NCI-H2081 (cell line): ENCODE measurements around the gene NR4A3.
"Not testable (repeated sequence)": the region's sequence is repeated elsewhere in the genome, so short reads cannot be mapped to it uniquely, and the experiment has no call there.

Experiments
- DNase-seq, 2 experiments: peaks; one replicate each; lab custom pipeline; 2025; lab: John Stamatoyannopoulos, UW

NR4A3 gene

DNA sequence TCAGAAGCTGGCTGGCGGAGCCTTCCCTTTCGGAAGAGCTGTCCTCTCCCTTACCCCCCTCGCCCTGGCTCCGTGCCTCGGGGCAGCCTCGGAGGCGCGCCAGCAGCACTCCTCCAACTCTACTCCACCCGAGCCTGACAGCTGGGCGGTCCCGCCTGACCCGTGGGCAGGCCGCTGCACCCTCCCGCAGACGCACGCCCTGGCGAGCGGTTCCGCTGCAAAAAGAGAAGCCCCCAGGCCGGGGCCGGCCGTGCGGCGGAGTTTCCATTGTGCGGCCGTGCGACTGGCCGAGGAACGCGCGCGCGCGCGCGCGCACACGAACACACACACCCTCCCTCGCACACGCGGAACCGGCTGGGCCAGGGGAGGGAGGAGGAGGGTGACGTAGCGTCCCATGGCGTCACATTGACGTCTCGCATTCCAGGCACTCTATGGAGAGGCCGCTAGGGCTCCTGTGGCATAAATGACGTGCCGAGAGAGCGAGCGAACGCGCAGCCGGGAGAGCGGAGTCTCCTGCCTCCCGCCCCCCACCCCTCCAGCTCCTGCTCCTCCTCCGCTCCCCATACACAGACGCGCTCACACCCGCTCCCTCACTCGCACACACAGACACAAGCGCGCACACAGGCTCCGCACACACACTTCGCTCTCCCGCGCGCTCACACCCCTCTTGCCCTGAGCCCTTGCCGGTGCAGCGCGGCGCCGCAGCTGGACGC is at the start of gene NR4A3:
Gene NR4A3, plus strand, starts transcription at position 490 of the 713 bp plus-strand sequence. CDS start 6,158 bp downstream, outside the sequence.
- peak; percentile 88 to 94 for DNase-seq

DNA sequence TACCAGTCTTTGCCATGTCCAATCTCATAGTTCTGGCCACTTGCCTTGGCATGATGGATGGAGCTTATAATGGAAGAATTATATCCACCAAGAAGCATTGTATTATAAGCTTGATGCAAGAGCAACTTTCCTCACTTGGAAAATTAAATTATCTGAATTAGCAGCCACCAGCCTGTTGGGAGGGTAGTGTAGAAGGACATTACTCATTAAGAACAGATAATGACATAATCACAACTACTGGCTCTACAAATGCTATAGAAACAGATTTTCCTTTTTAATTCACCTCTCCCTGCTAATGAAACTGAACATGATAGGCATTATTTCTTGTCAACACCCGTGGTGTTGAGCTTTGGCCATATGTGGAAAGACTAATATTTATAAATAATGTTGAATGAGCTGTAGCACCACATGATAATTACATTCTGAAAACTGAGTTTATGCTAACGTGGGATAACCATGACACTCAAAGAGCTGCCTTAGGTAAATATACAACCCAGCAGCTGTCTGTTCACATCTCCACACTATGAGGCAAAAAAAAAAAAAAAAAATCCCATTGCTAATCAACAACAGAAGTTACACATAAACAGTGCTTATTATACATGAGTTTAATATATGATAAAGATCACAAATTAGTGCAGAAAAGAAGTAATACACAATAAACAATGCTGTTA is 48.1 kb upstream of the NR4A3 start:
- peak in 1 of 2 experiments; percentile 68 for DNase-seq

DNA sequence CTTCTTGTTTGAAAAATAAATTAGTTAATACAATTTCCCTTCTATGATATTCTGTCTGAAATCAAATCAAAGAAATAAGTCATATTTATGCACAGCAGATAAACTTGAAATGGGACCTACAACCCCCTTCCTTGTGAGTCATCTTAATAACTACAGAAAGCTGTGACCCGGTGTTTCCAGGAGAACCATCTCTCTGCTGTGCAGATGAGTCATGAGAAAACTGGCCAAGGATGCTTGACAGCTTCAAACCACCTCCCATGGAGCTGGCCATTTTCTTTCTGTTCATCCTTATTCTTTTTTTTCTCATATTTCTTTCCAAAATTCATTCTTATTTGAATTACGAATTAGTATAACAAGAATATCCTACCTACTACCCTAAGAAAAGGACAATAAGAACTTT is 43.4 kb upstream of the NR4A3 start:
- DNase-seq: no peak

DNA sequence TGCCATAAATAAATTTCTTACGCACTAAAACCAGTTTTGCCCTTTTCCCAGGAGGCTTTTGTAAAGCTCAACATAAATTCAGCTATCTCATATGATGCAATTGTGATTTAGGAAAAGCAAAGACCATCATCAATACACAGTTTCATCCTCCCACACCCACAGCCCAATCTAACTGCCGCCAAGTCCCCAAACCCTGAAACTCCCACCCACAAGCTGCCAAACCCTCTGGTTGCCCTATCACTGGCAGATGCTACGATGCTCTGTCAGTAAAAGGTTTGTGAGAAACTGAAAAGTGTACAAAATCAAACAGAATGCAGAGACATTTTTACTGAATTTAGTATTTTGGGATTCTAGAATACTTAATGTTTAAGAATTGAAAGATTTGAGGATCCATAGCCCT is 42.8 kb upstream of the NR4A3 start:
- DNase-seq: no peak

DNA sequence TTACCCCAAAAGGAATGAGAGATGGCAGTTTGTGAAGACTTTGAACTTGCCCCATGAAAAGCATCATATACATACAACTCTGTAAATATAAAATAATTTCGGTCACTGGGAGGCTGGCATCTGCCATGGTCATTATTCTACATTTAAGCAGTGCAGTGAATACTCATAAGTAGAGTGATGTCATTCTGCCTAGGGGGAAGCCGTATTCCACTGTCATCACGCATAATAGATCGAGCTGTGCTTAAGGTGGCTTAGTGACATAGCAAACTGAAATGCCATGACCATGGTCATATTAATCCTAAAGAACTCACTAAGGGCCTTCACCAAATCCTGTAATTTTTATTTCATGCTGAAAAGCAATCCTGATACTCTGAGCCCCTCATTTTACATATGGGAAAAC is 42.4 kb upstream of the NR4A3 start:
- peak in 1 of 2 experiments; percentile 9 for DNase-seq

DNA sequence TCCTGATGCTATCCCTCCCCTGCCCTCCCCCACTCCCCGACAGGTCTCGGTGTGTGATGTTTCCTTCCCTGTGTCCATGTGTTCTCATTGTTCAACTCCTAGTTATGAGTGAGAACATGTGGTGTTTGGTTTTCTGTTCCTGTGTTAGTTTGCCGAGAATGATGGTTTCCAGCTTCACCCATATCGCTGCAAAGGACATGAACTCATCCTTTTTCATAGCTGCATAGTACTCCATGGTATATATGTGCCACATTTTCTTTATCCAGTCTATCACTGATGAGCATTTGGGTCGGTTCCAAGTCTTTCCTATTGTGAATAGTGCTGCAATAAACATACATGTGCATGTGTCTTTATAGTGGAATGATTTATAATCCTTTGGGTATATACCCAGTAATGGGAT is 39.3 kb upstream of the NR4A3 start:
- DNase-seq: not testable (repeated sequence)

DNA sequence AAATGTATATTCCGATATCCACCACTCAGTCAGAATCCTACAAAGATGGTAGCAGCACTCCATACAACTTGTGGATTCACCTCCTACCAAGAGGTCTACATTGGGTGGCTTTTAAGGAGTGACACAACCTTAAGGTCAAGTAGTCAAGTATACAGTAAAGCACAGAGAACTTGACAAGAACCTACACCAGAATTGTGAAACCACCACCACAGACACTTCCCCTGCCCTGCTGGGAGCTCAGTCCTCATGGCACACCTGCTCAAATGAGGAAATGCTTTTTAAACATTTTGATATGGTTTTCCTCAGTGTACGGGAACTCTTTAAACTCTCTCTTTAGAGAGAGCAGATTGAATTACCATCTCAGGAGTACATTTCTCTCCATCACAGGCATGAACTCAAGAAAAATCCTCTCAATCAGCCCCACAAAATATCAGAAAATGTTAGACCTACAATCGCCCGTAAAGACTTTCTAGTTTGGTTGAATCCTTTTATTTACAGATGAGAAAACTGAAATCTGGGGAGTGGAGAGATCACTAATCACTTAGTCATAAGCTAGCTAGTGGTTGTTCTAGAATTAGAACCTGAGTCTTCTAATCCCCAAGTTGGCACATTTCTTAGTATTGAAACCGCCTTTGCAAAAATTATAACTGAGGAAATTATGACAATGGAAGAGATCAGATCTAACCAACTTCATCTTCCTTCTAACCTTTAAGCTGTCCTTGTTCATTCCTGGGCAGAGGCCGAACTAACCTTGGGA is 38.5 kb upstream of the NR4A3 start:
- DNase-seq: no peak

DNA sequence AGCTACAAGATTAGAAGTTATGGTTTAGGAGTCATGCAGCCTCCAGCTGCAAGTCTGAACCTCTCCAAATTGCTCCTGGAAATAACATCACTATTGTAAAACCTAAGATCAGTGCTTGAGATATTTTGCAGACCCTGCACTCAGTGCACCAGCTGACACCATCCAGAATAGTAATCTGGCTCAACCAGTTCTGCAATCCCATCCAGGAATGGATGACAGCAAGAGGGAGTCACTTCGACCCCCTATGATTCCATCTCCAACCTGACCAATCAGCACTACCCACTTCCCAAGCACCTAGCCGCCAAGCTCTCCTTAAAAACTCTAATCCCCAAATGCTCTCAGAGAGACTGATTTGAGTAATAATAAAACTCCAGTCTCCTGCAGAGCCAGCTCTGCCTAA is 37.9 kb upstream of the NR4A3 start:
- DNase-seq: no peak

DNA sequence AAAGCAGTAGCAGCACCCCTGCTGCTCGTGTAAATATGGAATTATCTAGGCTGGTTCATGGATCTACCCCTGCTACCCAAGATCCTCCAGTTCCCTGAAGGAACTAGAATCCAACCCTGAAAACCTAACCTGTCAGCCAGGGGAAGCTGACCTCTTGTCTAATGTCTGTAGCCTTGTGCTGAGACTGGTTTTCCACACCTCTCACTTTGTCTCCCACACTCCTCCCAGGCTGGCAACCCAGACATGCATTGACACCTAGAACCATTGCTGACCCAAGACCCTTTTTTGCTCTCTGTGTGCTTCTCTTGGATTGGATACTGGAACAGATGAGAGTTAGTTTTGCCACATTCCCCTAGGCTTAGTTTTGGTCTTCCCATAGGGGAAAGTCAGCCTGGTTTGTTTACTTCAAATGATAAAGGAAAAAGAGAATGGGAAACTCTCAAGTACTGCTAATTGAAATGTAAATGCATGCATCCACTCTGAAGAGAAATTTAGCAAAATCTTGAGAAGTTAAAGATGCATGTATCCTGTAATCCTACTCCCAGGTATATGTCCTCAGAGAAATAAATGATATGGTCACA is 36.6 kb upstream of the NR4A3 start:
- no peak for DNase-seq

DNA sequence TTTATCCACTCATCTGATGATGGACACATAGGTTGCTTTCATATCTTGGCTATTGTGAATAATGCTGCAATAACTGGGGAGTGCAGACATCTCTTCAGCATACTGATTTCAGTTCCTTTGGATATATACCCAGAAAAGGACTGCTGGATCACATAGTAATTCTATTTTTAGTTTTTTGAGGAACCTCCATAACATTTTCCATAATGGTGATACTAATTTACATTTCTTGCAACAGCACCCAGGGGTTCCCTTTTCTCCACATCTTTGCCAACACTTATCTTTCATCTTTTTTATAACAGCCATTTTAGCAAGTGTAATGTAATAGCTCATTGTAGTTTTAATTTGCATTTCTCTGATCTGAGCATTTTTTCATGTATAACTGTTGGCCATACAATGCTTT is 34.1 kb upstream of the NR4A3 start:
- DNase-seq: no peak

DNA sequence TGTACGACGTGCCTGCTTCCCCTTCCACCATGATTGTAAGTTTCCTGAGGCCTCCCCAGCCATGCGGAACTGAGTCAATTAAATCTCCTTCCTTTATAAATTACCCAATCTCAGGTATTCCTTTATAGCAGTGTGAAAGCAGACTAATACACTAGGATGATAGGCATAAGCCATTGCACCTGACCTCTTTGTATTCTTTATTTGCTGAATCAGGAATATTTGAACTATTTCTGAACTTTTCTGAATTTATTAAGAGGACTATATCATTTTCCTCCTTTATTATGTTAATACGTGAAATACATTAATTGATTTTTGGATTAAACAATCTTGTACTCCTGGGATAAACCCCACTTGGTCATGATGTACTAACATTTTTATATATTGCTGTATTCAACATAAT is 28.2 kb upstream of the NR4A3 start:
- DNase-seq: no peak

DNA sequence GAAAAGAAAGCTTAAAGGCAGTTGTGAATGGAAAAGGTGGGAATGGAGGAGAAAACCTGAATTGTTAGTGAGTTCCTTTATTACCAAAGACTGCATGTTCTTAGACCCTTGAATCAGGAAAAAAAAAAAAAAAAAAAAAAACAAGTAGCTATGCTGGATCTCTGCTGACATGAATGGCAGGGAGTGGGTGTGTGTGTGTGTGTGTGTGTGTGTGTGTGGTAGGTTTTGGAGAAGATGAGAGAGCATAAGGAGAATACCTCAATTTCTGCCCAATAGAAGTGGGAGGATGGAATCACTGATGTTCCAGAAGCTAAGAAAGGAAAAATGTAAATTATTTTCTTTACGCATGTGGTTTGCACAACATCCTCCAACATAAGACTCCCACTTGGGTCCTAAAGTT is 25.5 kb upstream of the NR4A3 start:
- DNase-seq: no peak

DNA sequence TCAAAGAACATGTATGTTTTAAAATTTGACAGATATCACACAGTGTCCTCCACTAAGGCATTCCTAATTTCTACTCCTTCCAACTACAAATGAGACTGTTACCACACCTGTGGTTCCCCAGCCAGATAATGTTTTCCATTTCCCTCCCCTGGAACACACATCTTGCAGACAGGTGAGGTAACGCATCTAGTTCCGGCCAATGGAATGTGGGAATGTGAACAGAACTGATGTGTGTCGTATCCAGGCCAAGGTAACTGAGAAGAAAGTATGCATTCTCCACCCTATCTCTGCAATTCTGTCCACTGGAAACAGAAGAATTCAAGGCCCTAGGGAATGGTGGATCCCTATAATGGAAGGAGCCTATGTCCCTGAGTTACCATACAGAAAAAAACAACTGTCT is 19.9 kb upstream of the NR4A3 start:
- DNase-seq: no peak

DNA sequence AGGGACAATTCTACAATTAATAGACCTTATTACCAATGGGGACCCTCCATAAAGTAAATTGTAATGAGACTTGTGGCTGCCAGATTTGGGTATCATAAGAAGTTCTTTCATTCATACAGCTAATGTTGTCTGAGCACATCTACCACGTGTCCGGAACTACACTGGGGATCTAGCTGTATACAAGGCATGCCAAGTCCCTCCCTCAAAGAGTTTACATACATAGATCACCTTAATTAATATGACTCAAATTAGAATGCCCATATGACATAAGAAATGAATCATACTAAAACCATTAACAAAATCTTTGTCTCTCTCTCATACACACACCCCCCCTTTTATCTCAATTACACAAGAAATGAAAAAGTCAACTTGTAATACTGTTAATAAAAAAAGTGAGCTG is 18.0 kb upstream of the NR4A3 start:
- DNase-seq: no peak

DNA sequence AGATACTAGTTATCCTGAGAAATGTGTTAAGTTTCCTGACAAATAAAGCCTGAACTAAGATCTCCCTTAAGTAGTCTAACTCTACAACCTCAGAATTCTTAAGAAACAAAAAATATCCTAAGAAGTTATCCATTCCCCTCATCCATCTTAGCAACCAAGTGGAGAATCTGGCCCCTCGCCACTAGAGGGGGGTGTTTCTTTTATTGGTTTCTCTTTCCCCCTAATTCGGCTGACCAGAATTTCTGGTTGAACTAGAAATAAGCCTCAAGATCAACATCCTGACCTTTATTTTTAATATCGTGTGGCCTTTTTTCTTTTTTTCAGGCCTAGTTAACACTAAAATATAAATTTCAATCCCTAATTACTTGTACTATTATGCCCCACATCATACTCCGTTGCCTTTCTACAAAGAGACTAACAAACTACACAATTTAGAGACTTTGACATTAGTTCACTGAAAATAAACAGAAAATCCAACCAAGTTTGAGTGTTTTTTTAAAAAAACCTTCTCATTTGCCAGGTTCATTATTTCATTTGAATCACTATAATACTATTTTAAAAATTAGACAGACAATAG is 14.3 kb upstream of the NR4A3 start:
- peak; percentile 52 to 60 for DNase-seq

DNA sequence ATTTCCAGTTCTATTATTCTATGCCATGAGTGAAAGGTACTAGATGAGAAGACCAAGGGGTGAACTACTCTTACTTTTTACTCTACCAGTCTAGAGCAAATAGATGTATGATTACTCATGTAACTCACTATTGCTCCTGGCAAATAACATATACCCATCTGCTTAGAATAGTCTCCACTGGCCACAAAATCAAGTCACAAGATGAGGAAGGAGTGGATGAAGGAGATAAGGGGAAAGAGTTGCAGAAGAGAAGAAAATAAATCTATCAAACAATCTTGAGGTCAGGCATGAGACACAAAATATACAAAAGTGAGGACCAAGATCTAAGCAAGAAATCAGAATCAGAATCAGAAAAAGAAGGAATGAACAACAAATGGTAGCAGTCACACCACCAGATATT is 13.7 kb upstream of the NR4A3 start:
- DNase-seq: no peak

DNA sequence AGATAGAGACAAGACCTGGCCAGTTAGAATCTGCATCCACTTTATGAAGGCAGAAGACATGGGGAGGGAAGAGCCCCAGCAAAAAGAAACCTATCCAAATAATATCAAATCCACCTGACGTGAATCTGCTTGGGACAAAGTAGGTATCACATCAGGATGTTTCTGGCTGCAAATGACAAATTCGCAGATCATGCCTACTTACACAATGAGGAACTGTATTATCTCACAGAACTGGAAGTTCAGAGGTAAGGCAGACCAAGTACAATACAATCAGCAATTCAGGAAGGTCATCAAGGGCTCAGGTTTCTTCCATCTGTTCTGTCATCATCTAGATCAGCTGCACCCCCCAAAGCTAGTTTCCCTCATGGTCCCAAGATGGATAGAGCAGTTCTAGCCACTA is 13.2 kb upstream of the NR4A3 start:
- no peak for DNase-seq

DNA sequence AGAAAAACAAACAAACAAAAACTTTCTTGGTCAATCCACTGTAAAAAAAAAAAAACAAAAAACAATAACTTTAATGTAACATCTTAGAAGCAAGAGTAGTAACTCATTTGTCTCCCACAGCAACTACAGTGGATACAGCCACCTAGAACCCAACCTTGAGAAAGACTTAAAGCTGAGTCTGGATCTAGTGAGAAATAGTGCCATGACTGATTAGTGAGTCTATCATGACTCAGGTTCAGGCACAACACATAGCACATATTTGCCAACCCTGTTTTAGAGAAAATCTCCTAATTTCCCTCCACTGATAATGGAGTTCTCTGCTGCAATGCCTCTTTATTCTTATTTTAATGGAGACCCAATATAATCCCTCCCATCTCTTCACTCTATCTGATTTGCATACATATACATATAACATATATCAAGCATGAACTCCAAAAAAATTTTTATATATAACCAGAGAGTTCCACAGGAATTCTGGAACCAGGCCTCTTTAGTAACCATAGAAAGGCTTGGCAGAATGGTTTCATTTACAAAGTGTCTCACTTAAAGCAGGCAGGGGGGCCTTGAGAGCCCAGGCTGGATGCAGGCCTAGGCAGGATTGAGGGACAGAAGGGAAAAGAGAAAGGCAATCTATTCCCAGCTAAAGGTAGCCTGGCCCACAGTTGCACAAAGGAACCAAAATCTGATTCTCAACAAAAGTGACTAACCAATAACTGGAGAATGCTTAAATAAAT is 11.9 kb upstream of the NR4A3 start:
- no peak for DNase-seq

DNA sequence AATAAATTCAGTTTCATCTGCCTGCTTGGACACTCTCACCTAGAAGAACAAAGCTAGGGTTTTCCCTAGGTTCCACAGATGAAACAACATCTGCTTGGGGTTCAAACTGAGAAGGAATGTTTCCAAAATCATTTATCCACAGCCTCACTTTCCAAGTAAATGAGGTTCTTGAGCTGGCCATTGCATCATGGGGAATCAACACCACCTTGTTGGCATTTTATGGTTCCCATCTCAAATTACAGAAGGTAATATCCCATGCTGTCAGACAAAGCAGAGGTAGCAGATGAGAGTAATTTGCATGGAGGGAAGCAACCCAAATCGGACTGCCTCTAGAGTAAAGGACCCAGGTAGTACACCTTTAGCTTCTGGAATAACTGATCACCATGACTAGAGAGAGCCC is 10.5 kb upstream of the NR4A3 start:
- DNase-seq: no peak

DNA sequence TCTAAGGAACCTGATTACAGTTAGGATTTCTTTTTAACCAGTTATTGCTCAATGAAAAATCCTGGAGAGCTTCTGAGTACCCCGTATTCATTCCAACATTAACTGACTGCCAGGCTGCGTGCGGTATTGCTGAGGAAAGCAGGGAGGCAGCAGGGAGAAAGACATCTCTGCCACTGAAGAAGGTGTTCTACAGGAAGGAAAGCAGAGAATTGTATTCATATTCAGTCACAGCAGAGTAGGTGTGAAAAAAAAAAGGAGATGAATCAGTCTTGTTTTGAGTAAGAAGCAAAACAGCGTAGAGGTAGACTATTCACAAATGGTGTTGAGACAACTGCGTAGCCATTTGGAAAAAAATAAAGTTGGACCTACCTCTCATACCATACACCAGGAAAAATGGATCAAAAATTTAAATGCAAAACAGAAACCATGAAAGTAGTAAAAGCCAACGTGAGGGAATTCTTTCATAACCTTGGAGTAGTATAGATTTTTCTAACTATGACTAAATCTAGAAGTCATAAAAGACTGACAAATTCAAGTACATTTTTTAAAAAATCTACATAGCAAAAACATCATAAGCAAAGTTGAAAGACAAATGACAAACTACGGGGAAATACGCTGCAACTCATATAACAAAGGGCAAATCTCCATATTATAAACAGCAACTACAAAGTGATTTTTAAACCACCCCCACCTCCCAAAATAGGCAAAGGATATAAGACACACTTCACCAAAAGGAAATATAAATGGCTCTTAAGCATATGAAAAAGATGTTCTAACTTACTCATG is 9.9 kb upstream of the NR4A3 start:
- DNase-seq: no peak

DNA sequence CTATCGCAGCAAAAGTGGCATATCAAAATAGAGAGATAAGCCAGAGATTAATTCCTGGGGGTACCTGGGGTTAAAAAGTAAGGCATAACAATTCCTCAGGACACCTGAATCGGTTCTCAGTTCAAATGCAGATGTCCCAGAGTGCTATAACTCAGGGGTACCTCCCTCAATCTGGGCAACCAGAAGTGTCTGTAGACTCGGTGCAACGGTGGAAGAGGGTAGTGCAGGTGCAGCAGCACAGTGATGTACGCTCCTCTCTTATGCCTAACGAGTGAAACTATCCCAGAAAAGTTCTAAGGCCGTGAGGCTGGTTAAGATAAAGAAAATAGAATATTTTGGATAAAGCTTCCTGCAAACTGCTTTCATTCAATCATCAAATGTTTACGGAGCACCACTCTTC is 7.9 kb upstream of the NR4A3 start:
- DNase-seq: no peak
